Spinal cord (tissue), 10 donors: ENCODE measurements around the gene SHISA8. TPM values are rescaled to one million over a fixed set of nuclear protein-coding genes. Genes with fewer than 3 reads are reported as not detected.

Source experiments
- DNase-seq, 6 donors: peaks; one replicate each; pipeline versions ENCODE4 v3.0.0 to v3.0.0-alpha.2; 2013 to 2015; ENCODE audit warnings: low spot score in 6 of 6, low read depth in 4 of 6
- H3K27ac ChIP-seq: one replicate; pipeline ENCODE4 v1.5.1; 2013; ENCODE audit warnings: low read depth, low read length, control low read depth
- H3K27me3 ChIP-seq: one replicate; pipeline ENCODE4 v1.6.1; 2013; ENCODE audit warnings: low read length; ENCODE audit not compliant: control insufficient read depth, insufficient read depth
- H3K36me3 ChIP-seq: one replicate; pipeline ENCODE4 v1.6.1; 2013; ENCODE audit warnings: low read length; ENCODE audit not compliant: control insufficient read depth, insufficient read depth
- H3K4me1 ChIP-seq: one replicate; pipeline ENCODE4 v1.6.1; 2013; ENCODE audit warnings: low read length; ENCODE audit not compliant: control insufficient read depth, insufficient read depth
- H3K4me3 ChIP-seq: one replicate; pipeline ENCODE4 v1.5.1; 2013; ENCODE audit warnings: low read depth, low read length, control low read depth
- H3K9me3 ChIP-seq: one replicate; pipeline ENCODE4 v1.6.1; 2013; ENCODE audit warnings: low read length; ENCODE audit not compliant: control insufficient read depth, insufficient read depth
- WGBS: methylation state at CpG from one replicate; pipeline ENCODE4 v1.1.5; 2013; ENCODE audit warnings: missing lambda C conversion rate; ENCODE audit not compliant: insufficient coverage; 5-methylcytosine and 5-hydroxymethylcytosine counted together
- polyA plus RNA-seq, 2 donors: library from polyadenylated mRNA; unstranded; fragments of 120-200 nt; gene quantifications; one replicate each; pipeline ENCODE4 v1.2.1, GENCODE V29; 2013; ENCODE audit not compliant: insufficient read length in 2 of 2
- total RNA-seq, 2 donors: library from RNA; depleted of rRNA in 1 of 2; stranded (reverse); fragments of 120-200 nt in 1 of 2; fragments of >200 nt in 1 of 2; gene quantifications; one replicate each; pipeline versions ENCODE4 v1.2.3 to v1.2.4, GENCODE V29; 2013 to 2014
- donor health status: healthy.

Gene SHISA8
- total and polyA plus RNA-seq, 4 donors = 0.40 to 5.2 (median 1.8) TPM

- H3K9me3 ChIP-seq = no peaks in the 10 kb centered on the region
- H3K27me3 ChIP-seq = no peaks in the 10 kb centered on the region
- no peak for DNase-seq
- peaks cover 28% of the 10 kb centered on the region for H3K36me3 ChIP-seq
- H3K4me3 ChIP-seq = no peak overlapping the region
- peaks cover 30% of the 10 kb centered on the region for H3K4me1 ChIP-seq
- 90% methylated on average over 14 of the region's 17 CpGs for WGBS
- no peak overlapping the region for H3K27ac ChIP-seq
Measured at GRCh38 chr22:41934284-41935014, 19.6 kb upstream of the SHISA8 start.

- 69% methylated on average over 14 of the region's 16 CpGs for WGBS
- no peak for DNase-seq
- peaks cover 21% of the 10 kb centered on the region for H3K36me3 ChIP-seq
Measured at GRCh38 chr22:41933411-41934177, 18.7 kb upstream of the SHISA8 start.

GRCh38 chr22:41932353-41932752 is 17.5 kb upstream of the SHISA8 start:
- WGBS = 87% methylated on average over 12 of the region's 12 CpGs
- peaks cover 31% of the 10 kb centered on the region for H3K4me1 ChIP-seq
- no peak overlapping the region for H3K27ac ChIP-seq
- H3K4me3 ChIP-seq = no peak overlapping the region
- peaks cover 9% of the 10 kb centered on the region for H3K27me3 ChIP-seq
- DNase-seq = no peak
- H3K36me3 ChIP-seq = peaks cover 18% of the 10 kb centered on the region
- H3K9me3 ChIP-seq = no peaks in the 10 kb centered on the region

More at GRCh38 chr22:41933411-41934177, 18.7 kb upstream of the SHISA8 start:
- peaks cover 27% of the 10 kb centered on the region for H3K4me1 ChIP-seq
- H3K27me3 ChIP-seq = no peaks in the 10 kb centered on the region
- no peak overlapping the region for H3K4me3 ChIP-seq
- H3K9me3 ChIP-seq = no peaks in the 10 kb centered on the region
- no peak overlapping the region for H3K27ac ChIP-seq

GRCh38 chr22:41931701-41932269 is 16.9 kb upstream of the SHISA8 start:
- Histone ChIP-seq H3K4me1 (peaks cover 36% of the 10 kb centered on the region), H3K27me3 (peaks cover 13% of the 10 kb centered on the region), H3K9me3 (no peaks in the 10 kb centered on the region), H3K27ac (no peak overlapping the region), H3K4me3 (no peak overlapping the region), H3K36me3 (peaks cover 18% of the 10 kb centered on the region)
- WGBS = 73% methylated on average over 10 of the region's 10 CpGs
- DNase-seq = no peak

GRCh38 chr22:41929418-41929810 is 14.5 kb upstream of the SHISA8 start:
- peaks cover 31% of the 10 kb centered on the region for H3K27me3 ChIP-seq
- H3K36me3 ChIP-seq = peaks cover 11% of the 10 kb centered on the region
- 64% methylated on average over 8 of the region's 8 CpGs for WGBS
- H3K27ac ChIP-seq = no peak overlapping the region
- no peak overlapping the region for H3K4me3 ChIP-seq
- no peaks in the 10 kb centered on the region for H3K9me3 ChIP-seq
- H3K4me1 ChIP-seq = peaks cover 31% of the 10 kb centered on the region
- no peak for DNase-seq

GRCh38 chr22:41928593-41929417 is 13.9 kb upstream of the SHISA8 start:
- Histone ChIP-seq H3K36me3 (peaks cover 8% of the 10 kb centered on the region), H3K9me3 (no peaks in the 10 kb centered on the region), H3K4me1 (peaks cover 27% of the 10 kb centered on the region), H3K27me3 (peaks cover 31% of the 10 kb centered on the region), H3K27ac (no peak overlapping the region), H3K4me3 (no peak overlapping the region)
- WGBS = 60% methylated on average over 8 of the region's 14 CpGs
- DNase-seq = no peak

GRCh38 chr22:41927813-41928212 is 12.9 kb upstream of the SHISA8 start:
- no peak for DNase-seq
- WGBS = 73% methylated on average over 6 of the region's 6 CpGs
- no peak overlapping the region for H3K4me3 ChIP-seq
- peaks cover 31% of the 10 kb centered on the region for H3K27me3 ChIP-seq
- H3K27ac ChIP-seq = no peak overlapping the region
- peaks cover 21% of the 10 kb centered on the region for H3K4me1 ChIP-seq
- no peaks in the 10 kb centered on the region for H3K9me3 ChIP-seq
- peaks cover 6% of the 10 kb centered on the region for H3K36me3 ChIP-seq

- DNase-seq = peak in 1 of 6 donors; percentile 62
- no peaks in the 10 kb centered on the region for H3K9me3 ChIP-seq
- no peak overlapping the region for H3K27ac ChIP-seq
- 3% methylated on average over 28 of the region's 48 CpGs for WGBS
- H3K36me3 ChIP-seq = no peaks in the 10 kb centered on the region
- peaks cover 21% of the 10 kb centered on the region for H3K4me1 ChIP-seq
- no peak overlapping the region for H3K4me3 ChIP-seq
- H3K27me3 ChIP-seq = peaks cover 31% of the 10 kb centered on the region
Measured at GRCh38 chr22:41925783-41926460, 11.0 kb upstream of the SHISA8 start.
